NB4 (cell line): ENCODE results near the gene CCBE1.

Source experiments
- CTCF ChIP-seq: IDR thresholded peaks from one replicate; pipeline ENCODE4 v1.5.1; 2012; ENCODE audit warnings: low read depth, low read length
- MYC ChIP-seq: IDR thresholded peaks from 2 replicates; pipeline ENCODE4 v1.6.1; 2011; ENCODE audit warnings: low read depth, low read length
- POLR2A ChIP-seq: IDR thresholded peaks from 2 replicates; pipeline ENCODE4 v1.6.1; 2011; ENCODE audit warnings: mild to moderate bottlenecking; ENCODE audit not compliant: insufficient read length; ENCODE audit errors: extremely low read depth

- TF ChIP-seq POLR2A (no peak), CTCF (no peak), MYC (no peak)
Observed at GRCh38 chr18:59742325-59743111, 45.3 kb upstream of the CCBE1 start.
